Gastroesophageal sphincter (tissue), 3 donors: ENCODE measurements around the gene NIP7.

Source experiments
- CTCF ChIP-seq, 4 experiments: fragments of 200-600 bp in 2 of 4; fragments of 450-650 bp in 2 of 4; sonication (generic) in 1 of 4; IDR thresholded peaks; one replicate each; pipeline ENCODE4 v1.5.1; 2017 to 2019; ENCODE audit warnings: antibody characterized with exemption in 4 of 4, mild to moderate bottlenecking in 2 of 4, moderate library complexity in 2 of 4
- EP300 ChIP-seq: sonication (generic); formaldehyde crosslinking; IDR thresholded peaks from one replicate; pipeline ENCODE4 v1.6.1; 2017; ENCODE audit warnings: antibody characterized with exemption, mild to moderate bottlenecking
- POLR2A ChIP-seq, 2 donors: fragments of 450-650 bp; IDR thresholded peaks; one replicate each; pipeline ENCODE4 v1.6.1; 2017; ENCODE audit warnings: antibody characterized with exemption in 2 of 2, mild to moderate bottlenecking in 2 of 2, moderate library complexity in 1 of 2

- no peak for TF ChIP-seq CTCF (IDR thresholded peaks at IDR 0.05)
- no peak for TF ChIP-seq EP300
- TF ChIP-seq POLR2A (IDR thresholded peaks at IDR 0.05): no peak
Observed at GRCh38 chr16:69322343-69322742, 17.2 kb upstream of the NIP7 start.
